Pancreas (tissue), 10 donors: ENCODE data around the gene CD274. TPM values are rescaled to one million over a fixed set of nuclear protein-coding genes. Genes with fewer than 3 reads are reported as not detected.

Source experiments
- ATAC-seq, 4 donors: fragments of 200-7000 bp; cut with Tn5 transposase; one replicate each; pipeline versions ENCODE4 v1.8.0 to v1.9.1; 2020; ENCODE audit warnings: mild to moderate bottlenecking in 4 of 4, moderate library complexity in 4 of 4
- DNase-seq, 6 donors: peaks; one replicate each; pipeline ENCODE4 v3.0.0-alpha.2; 2020
- FAIRE-seq: peaks from 2 replicates; lab custom pipeline; 2012; peaks lifted over from hg19 to GRCh38; lab: Jason Lieb, UNC
- H3K27ac ChIP-seq, 4 donors: fragments of 200-600 bp; sonication (generic); 1 replicate in 3 of 4; 2 replicates in 1 of 4; pipeline versions ENCODE4 v1.5.0 to v1.8.0; 2020
- H3K27me3 ChIP-seq, 4 donors: fragments of 200-600 bp; one replicate each; pipeline ENCODE4 v1.8.0; 2021
- H3K36me3 ChIP-seq, 3 donors: fragments of 200-600 bp; sonication (generic) in 1 of 3; one replicate each; pipeline versions ENCODE4 v1.5.0 to v1.8.0; 2020 to 2021
- H3K4me1 ChIP-seq, 3 donors: fragments of 200-600 bp; one replicate each; pipeline ENCODE4 v1.8.0; 2021
- H3K4me3 ChIP-seq, 4 donors: fragments of 200-600 bp; sonication (generic) in 2 of 4; one replicate each; pipeline versions ENCODE4 v1.5.0 to v1.8.0; 2020 to 2021
- H3K9me3 ChIP-seq, 4 donors: fragments of 200-600 bp; one replicate each; pipeline ENCODE4 v1.8.0; 2021
- CTCF ChIP-seq, 4 donors: fragments of 200-600 bp; sonication (generic) in 3 of 4; IDR thresholded peaks; one replicate each; pipeline versions ENCODE4 v1.5.0 to v1.8.0; 2021; ENCODE audit warnings: antibody characterized with exemption in 4 of 4
- WGBS, 2 donors: extraction: QIAGEN DNeasy Blood & Tissue Kit; methylation state at CpG; one replicate each; pipeline ENCODE4 v1.1.7; 2013; 5-methylcytosine and 5-hydroxymethylcytosine counted together
- intact Hi-C, 3 donors: fragments of 100-400 bp; cut with DNase I; formaldehyde crosslinking; loops; one replicate each; pipeline versions ENCODE4 v1.11.1 to v1.14.2; 2022
- polyA plus RNA-seq, 2 donors: library from polyadenylated mRNA; stranded (reverse); fragments of 200-250 nt; gene quantifications; one replicate each; pipeline ENCODE4 v1.2.3, GENCODE V29; 2013
- total RNA-seq, 6 donors: library from RNA; stranded (reverse); fragmentation: NEBNext Ultra II Directional in 4 of 6; extraction: Animal tissue kit (Norgen Biotek cat#: 25700) in 4 of 6; gene quantifications; one replicate each; pipeline versions ENCODE4 v1.2.1 to v1.2.4, GENCODE V29; 2021 to 2023
- donor health status: healthy with polysubstance abuse.
- donor health status: DM: no; HTN: no; CAD: no; lungs with moderate emphysema.
- donor health status: DM: no; HTN: no; CAD: no.
- donor health status: control.
- donor health status: control.
- donor health status: Bipolar disorder and iron deficiency.
- donor health status: DM: yes; HTN: yes; CAD: no.
- donor health status: DM: no; HTN: no; CAD: no.
- donor health status: DM: no; HTN: no; CAD: no.
- donor health status: DM: yes; HTN: yes; CAD: no.

CD274 gene
- total and polyA plus RNA-seq, 8 donors = 0.63 to 1.9 (median 1.5) TPM

- Histone ChIP-seq H3K4me3 (no peak overlapping the region), H3K4me1 (no peaks in the 10 kb centered on the region), H3K9me3 (no peaks in the 10 kb centered on the region), H3K27ac (no peak overlapping the region), H3K36me3 (no peaks in the 10 kb centered on the region), H3K27me3 (no peaks in the 10 kb centered on the region)
- DNase-seq (no peak), ATAC-seq (no peak), FAIRE-seq (no peak)
- intact Hi-C loops = no loop called here
- no peak for TF ChIP-seq CTCF (IDR thresholded peaks at IDR 0.05)
- 67 to 82% methylated on average over 2 of the region's 2 CpGs for WGBS, 2 donors
Measured at GRCh38 chr9:5483306-5483705, 33.0 kb downstream of the CD274 start.

DNA sequence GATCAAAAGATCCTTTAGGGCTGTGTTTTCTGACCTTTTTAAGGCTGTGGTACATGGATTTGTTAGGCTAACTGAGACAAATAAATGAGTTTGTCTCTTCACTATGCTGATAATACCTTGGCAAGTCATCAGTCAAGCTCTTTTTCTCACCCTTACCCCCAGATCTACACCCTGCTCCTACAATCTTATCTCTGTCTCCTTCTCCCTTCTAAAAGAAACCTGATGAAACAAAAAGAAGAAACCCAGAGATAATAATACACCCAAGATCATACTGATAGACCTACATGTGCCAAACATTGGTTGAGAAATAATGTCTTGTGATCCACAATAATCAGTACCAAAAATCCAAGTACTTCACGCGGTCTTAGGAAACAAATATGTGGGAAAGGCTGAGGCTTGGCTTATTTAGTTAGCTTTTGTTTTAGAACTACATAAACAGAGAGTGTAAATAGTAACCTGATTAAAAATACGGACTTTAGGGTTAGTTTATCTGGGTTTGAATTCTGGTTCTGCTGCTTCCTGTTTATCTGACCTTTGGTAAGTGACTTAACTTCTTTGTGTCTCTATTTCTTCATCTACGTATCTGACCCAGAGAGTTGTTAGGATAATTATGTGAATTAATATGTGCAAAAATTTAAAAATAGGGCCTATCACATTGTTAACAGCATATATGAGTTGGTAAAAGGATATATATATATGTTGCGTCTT, 35.2 kb downstream of the CD274 start:
- no peak for TF ChIP-seq CTCF (IDR thresholded peaks at IDR 0.05)
- Histone ChIP-seq H3K27me3 (no peaks in the 10 kb centered on the region), H3K27ac (no peak overlapping the region), H3K36me3 (no peaks in the 10 kb centered on the region), H3K4me1 (no peaks in the 10 kb centered on the region), H3K4me3 (no peak overlapping the region), H3K9me3 (no peaks in the 10 kb centered on the region)
- intact Hi-C loops = no loop called here
- 68 to 70% methylated on average over 5 of the region's 5 CpGs for WGBS, 2 donors
- DNase-seq (no peak), FAIRE-seq (no peak), ATAC-seq (no peak)

DNA sequence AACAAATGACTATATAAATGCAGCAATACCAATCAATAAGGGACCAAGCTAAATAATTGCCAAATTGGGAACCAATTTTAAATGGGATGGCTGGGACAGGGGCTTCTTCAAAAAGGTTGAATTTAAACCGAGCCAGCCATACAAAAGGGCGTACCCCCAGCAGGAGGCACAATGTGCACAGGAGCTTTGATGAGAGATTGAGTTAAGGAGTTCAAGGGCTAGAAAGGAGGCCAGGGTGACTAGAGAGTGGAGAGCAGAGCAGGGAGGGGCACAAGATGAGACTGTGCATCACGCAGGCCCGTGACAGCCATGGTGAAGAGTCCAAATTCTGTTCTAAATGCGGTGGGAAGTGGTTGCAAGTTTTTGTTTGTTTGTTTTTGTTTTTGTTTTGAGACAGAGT, 36.6 kb downstream of the CD274 start:
- Histone ChIP-seq H3K27ac (no peak overlapping the region), H3K9me3 (no peaks in the 10 kb centered on the region), H3K4me3 (no peak overlapping the region), H3K36me3 (no peaks in the 10 kb centered on the region), H3K4me1 (no peaks in the 10 kb centered on the region), H3K27me3 (no peaks in the 10 kb centered on the region)
- FAIRE-seq = no peak
- no peak for ATAC-seq
- no peak for DNase-seq
- TF ChIP-seq CTCF (IDR thresholded peaks at IDR 0.05) = no peak
- intact Hi-C loops = no loop called here
- 83 to 87% methylated on average over 5 of the region's 5 CpGs for WGBS, 2 donors

DNA sequence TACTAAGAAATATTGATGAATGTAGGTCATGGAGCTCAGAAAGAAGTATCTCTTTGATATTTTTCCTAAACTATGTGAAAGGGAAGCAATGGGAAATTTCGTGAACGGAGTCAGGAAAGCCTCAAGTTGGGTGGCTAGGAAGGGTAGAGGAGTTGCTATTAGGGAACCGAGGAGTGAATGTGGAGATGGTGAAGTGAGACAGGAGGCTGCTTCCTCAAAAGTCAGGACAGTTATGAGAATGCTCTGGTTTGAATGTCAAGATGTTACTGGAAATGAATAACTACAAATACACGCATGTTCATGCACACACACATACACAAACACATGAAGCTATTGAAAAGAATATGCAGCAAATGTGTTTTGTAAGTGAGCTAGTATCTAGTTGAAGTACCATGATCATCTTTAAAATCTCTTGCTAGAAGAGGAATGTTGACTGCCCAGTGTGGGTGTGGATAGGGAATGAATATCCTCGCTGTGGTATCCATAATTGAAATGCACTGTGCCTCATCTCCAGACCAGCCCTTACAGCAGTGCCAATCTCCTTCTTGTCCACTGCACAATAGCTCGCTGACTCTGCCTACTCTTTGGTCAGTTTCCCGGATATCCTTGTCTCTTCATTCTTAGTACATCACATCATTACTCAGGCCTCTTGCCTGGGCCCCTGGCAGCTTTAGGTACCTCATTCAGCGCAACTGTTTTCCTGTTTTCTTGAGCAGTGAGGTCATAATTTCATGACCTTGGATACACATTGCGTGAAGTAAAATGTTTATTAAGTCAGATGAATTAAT, 38.1 kb downstream of the CD274 start:
- no peak for DNase-seq
- no peak overlapping the region for H3K4me3 ChIP-seq
- intact Hi-C loops = no loop called here
- FAIRE-seq = no peak
- H3K27me3 ChIP-seq = no peaks in the 10 kb centered on the region
- no peaks in the 10 kb centered on the region for H3K9me3 ChIP-seq
- H3K36me3 ChIP-seq = no peaks in the 10 kb centered on the region
- WGBS, 2 donors = 79 to 85% methylated on average over 9 of the region's 9 CpGs
- H3K4me1 ChIP-seq = no peaks in the 10 kb centered on the region
- no peak for TF ChIP-seq CTCF (IDR thresholded peaks at IDR 0.05)
- no peak for ATAC-seq
- H3K27ac ChIP-seq = no peak overlapping the region
